A549 (cell line): ENCODE data around the gene CPEB2. TPM values are rescaled to one million over a fixed set of nuclear protein-coding genes. Genes with fewer than 3 reads are reported as not detected.

Experiments
- ATAC-seq, 2 experiments: fragments of 200-7000 bp in 1 of 2; fragments of >200 bp in 1 of 2; cut with Nextera tagmentation in 1 of 2; cut with Tn5 transposase in 1 of 2; 3 replicates each; pipeline versions ENCODE4 v1.8.0 to v1.9.1; 2018 to 2020; ENCODE audit warnings: mild to moderate bottlenecking in 1 of 2, moderate library complexity in 1 of 2
- CTCF ChIA-PET: fragments of 300-600 bp; sonication (Branson Sonifier 250); formaldehyde crosslinking; extraction: SDS; loops from one replicate; lab custom pipeline; 2021; ENCODE audit warnings: antibody characterized with exemption, inconsistent platforms; lab: Yijun Ruan, JAX
- POLR2A ChIA-PET: fragments of 350-600 bp; formaldehyde crosslinking; extraction: SDS; loops from one replicate; lab custom pipeline; 2021; ENCODE audit warnings: antibody characterized with exemption, inconsistent platforms; lab: Yijun Ruan, JAX
- DNase-seq, 2 experiments: peaks; one replicate each; pipeline versions ENCODE4 v3.0.0 to v3.0.0-alpha.2; 2011 to 2016; ENCODE audit warnings: low read depth in 1 of 2, low spot score in 1 of 2
- FAIRE-seq: peaks from 2 replicates; lab custom pipeline; 2011; peaks lifted over from hg19 to GRCh38; lab: Jason Lieb, UNC
- H3K27ac ChIP-seq, 2 experiments: fragments of >200 bp; sonication (Bioruptor Twin); formaldehyde crosslinking; 3 replicates each; pipeline ENCODE4 v1.5.1; 2016 to 2017
- H3K4me1 ChIP-seq: fragments of >200 bp; sonication (Bioruptor Twin); formaldehyde crosslinking; 3 replicates; pipeline ENCODE4 v1.6.1; 2016
- H3K4me2 ChIP-seq: fragments of >200 bp; sonication (Bioruptor Twin); formaldehyde crosslinking; 3 replicates; pipeline ENCODE4 v1.6.1; 2016
- H3K4me3 ChIP-seq: fragments of >200 bp; sonication (Bioruptor Twin); formaldehyde crosslinking; 3 replicates; pipeline ENCODE4 v1.5.1; 2016
- H3K9me3 ChIP-seq: fragments of >200 bp; sonication (Bioruptor Twin); formaldehyde crosslinking; 3 replicates; pipeline ENCODE4 v1.6.1; 2016
- ATOH8 ChIP-seq: fragments of 250-450 bp; sonication (Bioruptor Pico); IDR thresholded peaks from 2 replicates; pipeline ENCODE4 v1.5.0; 2020; ENCODE audit warnings: low read depth, mild to moderate bottlenecking, moderate library complexity
- BHLHE40 ChIP-seq: IDR thresholded peaks from 2 replicates; pipeline ENCODE4 v1.6.1; 2012; ENCODE audit warnings: low read depth, low read length, inconsistent platforms
- CBX2 ChIP-seq: fragments of 200-600 bp; sonication (generic); IDR thresholded peaks from 2 replicates; pipeline ENCODE4 v1.6.1; 2016; ENCODE audit warnings: low read depth, mild to moderate bottlenecking, borderline replicate concordance
- CEBPB ChIP-seq, 2 experiments: fragments of >200 bp in 1 of 2; sonication (Bioruptor Twin) in 1 of 2; formaldehyde crosslinking in 1 of 2; IDR thresholded peaks; 2 replicates each; pipeline ENCODE4 v1.6.1; 2012 to 2016
- CHD4 ChIP-seq: fragments of 200-600 bp; sonication (generic); IDR thresholded peaks from 2 replicates; pipeline ENCODE4 v1.6.1; 2016; ENCODE audit warnings: antibody characterized with exemption, mild to moderate bottlenecking, borderline replicate concordance
- CTCF ChIP-seq: fragments of >200 bp; sonication (Bioruptor Twin); formaldehyde crosslinking; IDR thresholded peaks from 3 replicates; pipeline ENCODE4 v1.5.1; 2016
- E2F6 ChIP-seq: IDR thresholded peaks from 2 replicates; pipeline ENCODE4 v1.6.1; 2012; ENCODE audit warnings: low read depth, borderline replicate concordance
- EHF ChIP-seq: fragments of 250-450 bp; sonication (Bioruptor Pico); IDR thresholded peaks from 2 replicates; pipeline ENCODE4 v1.5.0; 2020; ENCODE audit warnings: mild to moderate bottlenecking
- EP300 ChIP-seq, 2 experiments: fragments of >200 bp; sonication (Bioruptor Twin); formaldehyde crosslinking; IDR thresholded peaks; 2 replicates in 1 of 2; 3 replicates in 1 of 2; pipeline ENCODE4 v1.6.1; 2016 to 2017
- ESRRA ChIP-seq: fragments of 150-350 bp; IDR thresholded peaks from 2 replicates; pipeline ENCODE4 v1.6.1; 2014; ENCODE audit warnings: mild to moderate bottlenecking, low read length, borderline replicate concordance
- FOSB ChIP-seq: fragments of 250-450 bp; sonication (Bioruptor Pico); IDR thresholded peaks from 2 replicates; pipeline ENCODE4 v1.5.0; 2020; ENCODE audit warnings: mild to moderate bottlenecking, moderate library complexity
- FOXS1 ChIP-seq: fragments of 250-450 bp; sonication (Bioruptor Pico); IDR thresholded peaks from 2 replicates; pipeline ENCODE4 v1.5.0; 2020; ENCODE audit warnings: mild to moderate bottlenecking, moderate library complexity
- HES2 ChIP-seq: fragments of >200 bp; sonication (Bioruptor Twin); formaldehyde crosslinking; IDR thresholded peaks from 2 replicates; pipeline ENCODE4 v1.6.1; 2016
- HOXB5 ChIP-seq: fragments of 250-450 bp; sonication (Bioruptor Pico); IDR thresholded peaks from 2 replicates; pipeline ENCODE4 v1.5.0; 2020; ENCODE audit warnings: mild to moderate bottlenecking, moderate library complexity
- JUN ChIP-seq, 2 experiments: fragments of >200 bp; sonication (Bioruptor Twin); formaldehyde crosslinking; IDR thresholded peaks; 2 replicates in 1 of 2; 3 replicates in 1 of 2; pipeline ENCODE4 v1.6.1; 2016 to 2017
- MYC ChIP-seq: IDR thresholded peaks from 2 replicates; pipeline ENCODE4 v1.6.1; 2012; ENCODE audit warnings: mild to moderate bottlenecking, inconsistent platforms, low read length, improper control_type of control experiment, borderline replicate concordance
- PBX3 ChIP-seq: IDR thresholded peaks from 2 replicates; pipeline ENCODE4 v1.6.1; 2012
- PHF8 ChIP-seq: fragments of 200-600 bp; sonication (generic); IDR thresholded peaks from 2 replicates; pipeline ENCODE4 v1.6.1; 2016; ENCODE audit warnings: low read depth, mild to moderate bottlenecking, antibody characterized with exemption, moderate library complexity, borderline replicate concordance
- ZNF302 ChIP-seq: fragments of 250-450 bp; sonication (Bioruptor Pico); IDR thresholded peaks from 2 replicates; pipeline ENCODE4 v1.9.0; 2021; ENCODE audit warnings: inconsistent platforms, mild to moderate bottlenecking, moderate library complexity
- ZSCAN20 ChIP-seq: fragments of 250-450 bp; sonication (Bioruptor Pico); IDR thresholded peaks from 2 replicates; pipeline ENCODE4 v1.8.0; 2022; ENCODE audit warnings: mild to moderate bottlenecking, moderate library complexity
- WGBS: methylation state at CpG from one replicate; pipeline ENCODE4 v1.1.6; 2017; ENCODE audit errors: missing lambda C conversion rate; 5-methylcytosine and 5-hydroxymethylcytosine counted together
- polyA plus RNA-seq, 4 experiments: library from polyadenylated mRNA; depleted of rRNA in 3 of 4; stranded (reverse); fragments of >200 nt; fragmentation: RNase III in 1 of 4; extraction: RNeasy Plus Mini Kit Qiagen cat#74134 plus additional on column Dnase treatment in 1 of 4; gene quantifications; 2 replicates in 3 of 4; 3 replicates in 1 of 4; pipeline ENCODE4 v1.2.3, GENCODE V29; 2011 to 2017

The CPEB2 gene
- polyA plus RNA-seq, 2 of the 4 experiments (the other 2 are of a cell fraction): 16.2 to 16.8 TPM

- H3K27ac ChIP-seq: no peak overlapping the region
- no peak for DNase-seq
- CTCF ChIA-PET: no interaction called here
- no peak for FAIRE-seq
- no peak for ATAC-seq
- no peaks in the 10 kb centered on the region for H3K4me1 ChIP-seq
- H3K4me3 ChIP-seq: no peak overlapping the region
- 74% methylated on average over 1 of the region's 1 CpG for WGBS
- TF ChIP-seq HES2: no peak
- no peak for TF ChIP-seq ZNF302
- TF ChIP-seq CEBPB (IDR thresholded peaks at IDR 0.05): no peak
- no peak for TF ChIP-seq HOXB5 (CRISPR knock-in tag)
- no peak for TF ChIP-seq ESRRA
- TF ChIP-seq PHF8: no peak
- TF ChIP-seq ZSCAN20 (CRISPR knock-in tag): no peak
- no peak for TF ChIP-seq FOSB (CRISPR knock-in tag)
- no peak for TF ChIP-seq CHD4
- no peak for TF ChIP-seq MYC
- TF ChIP-seq CBX2: no peak
- TF ChIP-seq CTCF: no peak
- no peak for TF ChIP-seq E2F6
- no peak for TF ChIP-seq EHF (CRISPR knock-in tag)
- TF ChIP-seq JUN (IDR thresholded peaks at IDR 0.05): no peak
- TF ChIP-seq PBX3: no peak
- TF ChIP-seq BHLHE40: no peak
- no peak for TF ChIP-seq EP300 (IDR thresholded peaks at IDR 0.05)
- no peak overlapping the region for H3K4me2 ChIP-seq
- no peaks in the 10 kb centered on the region for H3K9me3 ChIP-seq
- POLR2A ChIA-PET: no interaction called here
Observed at GRCh38 chr4:14985843-14986242, 16.4 kb upstream of the CPEB2 start.

- 49% methylated on average over 2 of the region's 2 CpGs for WGBS
- POLR2A ChIA-PET: no interaction called here
- no peak for FAIRE-seq
Observed at GRCh38 chr4:14987054-14987453, 15.2 kb upstream of the CPEB2 start.

More at GRCh38 chr4:14987054-14987453, 15.2 kb upstream of the CPEB2 start:
- H3K4me1 ChIP-seq: no peaks in the 10 kb centered on the region
- ATAC-seq (no peak), DNase-seq (no peak)
- TF ChIP-seq CBX2 (no peak), ATOH8 (CRISPR knock-in tag) (no peak), EHF (CRISPR knock-in tag) (no peak), FOXS1 (CRISPR knock-in tag) (no peak), ESRRA (no peak)
- no peak overlapping the region for H3K4me2 ChIP-seq
- no peaks in the 10 kb centered on the region for H3K9me3 ChIP-seq
- H3K27ac ChIP-seq: no peak overlapping the region
- no peak overlapping the region for H3K4me3 ChIP-seq
- CTCF ChIA-PET: no interaction called here
